GM20000 (cell line): Measurements from ENCODE around the gene FAM83F.

Source experiments
- DNase-seq: peaks from one replicate; pipeline ENCODE4 v3.0.0; 2012; ENCODE audit warnings: low spot score
- CTCF ChIP-seq: IDR thresholded peaks from 2 replicates; pipeline ENCODE4 v1.5.1; 2012; ENCODE audit warnings: mild to moderate bottlenecking, control low read depth; ENCODE audit errors: extremely low read depth, missing control alignments

FAM83F gene

GRCh38 chr22:39959640-39960447 is 34.9 kb upstream of the FAM83F start, which contains the start of gene TMA7B:
Gene TMA7B, plus strand, starts transcription at chr22:39960397. Its CDS starts 3,978 bp downstream, at chr22:39964375.
- TF ChIP-seq CTCF = no peak
- DNase-seq = no peak

- peak; percentile 78 for DNase-seq
- TF ChIP-seq CTCF = no peak
Observed at GRCh38 chr22:39960791-39961746, 33.7 kb upstream of the FAM83F start.

GRCh38 chr22:39962071-39962470 is 32.7 kb upstream of the FAM83F start:
- no peak for DNase-seq
- TF ChIP-seq CTCF = no peak

GRCh38 chr22:39965748-39966147 is 29.0 kb upstream of the FAM83F start:
- no peak for DNase-seq

GRCh38 chr22:39966470-39966869 is 28.3 kb upstream of the FAM83F start:
- no peak for DNase-seq
- TF ChIP-seq CTCF = no peak

More at GRCh38 chr22:39965748-39966147, 29.0 kb upstream of the FAM83F start:
- no peak for TF ChIP-seq CTCF

- DNase-seq = no peak
- TF ChIP-seq CTCF = no peak
Observed at GRCh38 chr22:39967103-39967829, 27.5 kb upstream of the FAM83F start.
